GM12878 (cell line): ENCODE measurements around the gene AP1M1. TPM values are rescaled to one million over a fixed set of nuclear protein-coding genes. Genes with fewer than 3 reads are reported as not detected.

ENCODE experiments used
- ASH2L ChIP-seq: fragments of 300-600, 200-600 bp; sonication (generic); IDR thresholded peaks from 2 replicates; pipeline ENCODE4 v1.6.1; 2017; ENCODE audit warnings: low read depth, mild to moderate bottlenecking, borderline replicate concordance
- BACH1 ChIP-seq: fragments of 450-650 bp; IDR thresholded peaks from 2 replicates; pipeline ENCODE4 v1.6.1; 2017; ENCODE audit warnings: mild to moderate bottlenecking, borderline replicate concordance
- CBX5 ChIP-seq: sonication (generic); IDR thresholded peaks from 2 replicates; pipeline ENCODE4 v1.6.1; 2016; ENCODE audit warnings: low read depth, moderate library complexity, mild to moderate bottlenecking, inconsistent platforms
- CUX1 ChIP-seq: IDR thresholded peaks from 2 replicates; pipeline ENCODE4 v1.6.1; 2012; ENCODE audit warnings: improper control_type of control experiment, low read depth, low read length; ENCODE audit not compliant: insufficient replicate concordance
- HDGF ChIP-seq: fragments of 450-650 bp; IDR thresholded peaks from 2 replicates; pipeline ENCODE4 v1.6.1; 2016; ENCODE audit warnings: antibody characterized with exemption
- IKZF1 ChIP-seq: fragments of 450-650 bp; conservative IDR thresholded peaks from 2 replicates; pipeline ENCODE4 v1.6.1; 2017; ENCODE audit warnings: antibody characterized with exemption, mild to moderate bottlenecking
- KLF5 ChIP-seq: fragments of 450-650 bp; IDR thresholded peaks from 2 replicates; pipeline ENCODE4 v1.6.1; 2014; ENCODE audit warnings: mild to moderate bottlenecking; ENCODE audit not compliant: partially characterized antibody
- NBN ChIP-seq: fragments of 450-650 bp; IDR thresholded peaks from 2 replicates; pipeline ENCODE4 v1.6.1; 2016
- RFX5 ChIP-seq: IDR thresholded peaks from 2 replicates; pipeline ENCODE4 v1.6.1; 2011; ENCODE audit warnings: low read depth, low read length, improper control_type of control experiment
- SMAD1 ChIP-seq: fragments of 450-650 bp; IDR thresholded peaks from 2 replicates; pipeline ENCODE4 v1.6.1; 2018; ENCODE audit warnings: mild to moderate bottlenecking, low read depth; ENCODE audit not compliant: partially characterized antibody
- SREBF2 ChIP-seq: IDR thresholded peaks from 2 replicates; pipeline ENCODE4 v1.6.1; 2012; ENCODE audit warnings: mild to moderate bottlenecking, low read length
- STAT1 ChIP-seq: fragments of 450-650 bp; conservative IDR thresholded peaks from 2 replicates; pipeline ENCODE4 v1.6.1; 2014; ENCODE audit warnings: antibody characterized with exemption, mild to moderate bottlenecking
- TAF1 ChIP-seq: IDR thresholded peaks from 2 replicates; pipeline ENCODE4 v1.6.1; 2011; ENCODE audit warnings: mild to moderate bottlenecking, low read depth, low read length, borderline replicate concordance
- TARDBP ChIP-seq: IDR thresholded peaks from 2 replicates; pipeline ENCODE4 v1.6.1; 2016; ENCODE audit warnings: borderline replicate concordance
- YBX1 ChIP-seq: fragments of 450-650 bp; IDR thresholded peaks from 2 replicates; pipeline ENCODE4 v1.6.1; 2016; ENCODE audit warnings: antibody characterized with exemption
- YY1 ChIP-seq: IDR thresholded peaks from 2 replicates; pipeline ENCODE4 v1.6.1; 2011; ENCODE audit warnings: low read depth, mild to moderate bottlenecking, low read length
- ZNF592 ChIP-seq: fragments of 450-650 bp; IDR thresholded peaks from 2 replicates; pipeline ENCODE4 v1.6.1; 2017; ENCODE audit warnings: mild to moderate bottlenecking, moderate library complexity
- ZNF622 ChIP-seq: fragments of 450-650 bp; IDR thresholded peaks from 2 replicates; pipeline ENCODE4 v1.6.1; 2017; ENCODE audit warnings: mild to moderate bottlenecking, inconsistent platforms
- polyA plus RNA-seq, 11 experiments: library from polyadenylated mRNA; depleted of rRNA in 4 of 11; unstranded in 6 of 11; stranded (reverse) in 5 of 11; fragments of >200 nt; fragmentation: Nextera tagmentation in 4 of 11; fragmentation: Illumina TruSeq in 1 of 11; extraction: Ambion mirVana in 4 of 11; extraction: Trizol in 1 of 11; gene quantifications; 1 replicate in 1 of 11; 2 replicates in 10 of 11; pipeline versions ENCODE4 v1.2.1 to v1.2.3, GENCODE V29; 2011 to 2016; ENCODE audit warnings: inconsistent platforms in 2 of 11, missing spikeins in 2 of 11, low read depth in 1 of 11
- total RNA-seq, 4 experiments: library from RNA; depleted of rRNA in 3 of 4; stranded (reverse); fragments of >200 nt in 3 of 4; fragmentation: Illumina TruSeq in 1 of 4; extraction: Trizol in 1 of 4; gene quantifications; 2 replicates each; pipeline versions ENCODE4 v1.2.1 to v1.2.3, GENCODE V29; 2013 to 2021
- TF ChIP-seq, protein P1 (sequence below): IDR thresholded peaks from 2 replicates; pipeline ENCODE4 v1.6.1; 2011; ENCODE audit warnings: borderline replicate concordance, low read depth, mild to moderate bottlenecking, moderate library complexity, mixed read lengths, low read length; ENCODE audit not compliant: insufficient read depth; ENCODE audit errors: extremely low read length
- TF ChIP-seq, protein P2 (sequence below): fragments of 450-650 bp; IDR thresholded peaks from 2 replicates; pipeline ENCODE4 v1.6.1; 2016; ENCODE audit warnings: mild to moderate bottlenecking

The AP1M1 gene
- total and polyA plus RNA-seq, 10 of the 15 experiments (the other 5 are each of a cell fraction or from before 2014, with no cell fraction given), result 1.0 to 116 (median 44.7) TPM

- TF ChIP-seq CUX1, result no peak
- TF ChIP-seq YBX1, result no peak
- no peak for TF ChIP-seq TAF1
- TF ChIP-seq IKZF1, result 0 out of 2 replicates have a peak, but pooled peaks have one; percentile 7
- TF ChIP-seq, protein P1, sequence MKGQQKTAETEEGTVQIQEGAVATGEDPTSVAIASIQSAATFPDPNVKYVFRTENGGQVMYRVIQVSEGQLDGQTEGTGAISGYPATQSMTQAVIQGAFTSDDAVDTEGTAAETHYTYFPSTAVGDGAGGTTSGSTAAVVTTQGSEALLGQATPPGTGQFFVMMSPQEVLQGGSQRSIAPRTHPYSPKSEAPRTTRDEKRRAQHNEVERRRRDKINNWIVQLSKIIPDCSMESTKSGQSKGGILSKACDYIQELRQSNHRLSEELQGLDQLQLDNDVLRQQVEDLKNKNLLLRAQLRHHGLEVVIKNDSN, result no peak
- 0 out of 2 replicates have a peak, but pooled peaks have one; percentile 8 for TF ChIP-seq YY1
- no peak for TF ChIP-seq SMAD1
- no peak for TF ChIP-seq NBN
- TF ChIP-seq ASH2L, result no peak
- no peak for TF ChIP-seq KLF5
- TF ChIP-seq TARDBP, result no peak
- TF ChIP-seq ZNF622, result no peak
- TF ChIP-seq RFX5, result no peak
- TF ChIP-seq BACH1, result no peak
- TF ChIP-seq SREBF2, result no peak
- TF ChIP-seq, protein P2, sequence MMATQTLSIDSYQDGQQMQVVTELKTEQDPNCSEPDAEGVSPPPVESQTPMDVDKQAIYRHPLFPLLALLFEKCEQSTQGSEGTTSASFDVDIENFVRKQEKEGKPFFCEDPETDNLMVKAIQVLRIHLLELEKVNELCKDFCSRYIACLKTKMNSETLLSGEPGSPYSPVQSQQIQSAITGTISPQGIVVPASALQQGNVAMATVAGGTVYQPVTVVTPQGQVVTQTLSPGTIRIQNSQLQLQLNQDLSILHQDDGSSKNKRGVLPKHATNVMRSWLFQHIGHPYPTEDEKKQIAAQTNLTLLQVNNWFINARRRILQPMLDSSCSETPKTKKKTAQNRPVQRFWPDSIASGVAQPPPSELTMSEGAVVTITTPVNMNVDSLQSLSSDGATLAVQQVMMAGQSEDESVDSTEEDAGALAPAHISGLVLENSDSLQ, result no peak
- TF ChIP-seq HDGF, result no peak
- no peak for TF ChIP-seq STAT1
- TF ChIP-seq CBX5, result no peak
- TF ChIP-seq ZNF592, result no peak
- TF ChIP-seq, all 136 proteins: peak for 5
Observed at GRCh38 chr19:16160943-16161560, 36.7 kb upstream of the AP1M1 start (continued).
